ENCODE results near the gene POLQ. TPM values are rescaled to one million over a fixed set of nuclear protein-coding genes. Genes with fewer than 3 reads are reported as not detected.
A peak's percentile ranks its signal among the peaks of the same experiment; 100 is the strongest.

Gene POLQ
- total RNA-seq, 4 donors from 2014 or later: 0.07 to 0.24 (median 0.18) TPM; not detected in 1

DNA sequence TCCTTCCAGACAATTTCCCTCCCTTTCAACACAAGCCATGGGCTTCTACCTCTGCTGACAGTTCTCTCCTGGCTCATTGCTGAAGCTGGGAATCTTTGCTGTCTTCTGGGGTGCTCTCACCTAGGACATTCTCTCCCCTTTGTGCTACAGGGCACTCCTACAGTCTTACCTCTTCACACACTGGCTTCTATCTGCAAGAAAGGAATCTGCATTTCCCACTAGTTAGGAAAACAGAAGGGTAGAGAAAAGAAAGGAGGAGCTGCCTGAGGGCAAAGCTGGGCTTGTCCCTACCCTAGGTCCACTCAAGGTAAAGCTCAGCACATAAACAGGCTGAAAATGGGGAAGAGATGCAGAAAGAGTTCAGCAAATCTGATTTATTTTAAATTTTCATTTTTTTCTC is 16.4 kb upstream of the POLQ start:
- H3K27ac ChIP-seq: peak overlapping the region in 2 of 4 donors; percentile 48 to 71
- in situ Hi-C loops (cut with MboI; ENCODE audit: low sequenced_read_pairs in 4 of 4): no loop called here
- TF ChIP-seq, protein P1, sequence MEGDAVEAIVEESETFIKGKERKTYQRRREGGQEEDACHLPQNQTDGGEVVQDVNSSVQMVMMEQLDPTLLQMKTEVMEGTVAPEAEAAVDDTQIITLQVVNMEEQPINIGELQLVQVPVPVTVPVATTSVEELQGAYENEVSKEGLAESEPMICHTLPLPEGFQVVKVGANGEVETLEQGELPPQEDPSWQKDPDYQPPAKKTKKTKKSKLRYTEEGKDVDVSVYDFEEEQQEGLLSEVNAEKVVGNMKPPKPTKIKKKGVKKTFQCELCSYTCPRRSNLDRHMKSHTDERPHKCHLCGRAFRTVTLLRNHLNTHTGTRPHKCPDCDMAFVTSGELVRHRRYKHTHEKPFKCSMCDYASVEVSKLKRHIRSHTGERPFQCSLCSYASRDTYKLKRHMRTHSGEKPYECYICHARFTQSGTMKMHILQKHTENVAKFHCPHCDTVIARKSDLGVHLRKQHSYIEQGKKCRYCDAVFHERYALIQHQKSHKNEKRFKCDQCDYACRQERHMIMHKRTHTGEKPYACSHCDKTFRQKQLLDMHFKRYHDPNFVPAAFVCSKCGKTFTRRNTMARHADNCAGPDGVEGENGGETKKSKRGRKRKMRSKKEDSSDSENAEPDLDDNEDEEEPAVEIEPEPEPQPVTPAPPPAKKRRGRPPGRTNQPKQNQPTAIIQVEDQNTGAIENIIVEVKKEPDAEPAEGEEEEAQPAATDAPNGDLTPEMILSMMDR (IDR thresholded peaks at IDR 0.05 in 4 of 5, conservative IDR thresholded peaks at IDR 0.05 in 1 of 5): no peak
- no peak for TF ChIP-seq POLR2A (IDR thresholded peaks at IDR 0.05)

DNA sequence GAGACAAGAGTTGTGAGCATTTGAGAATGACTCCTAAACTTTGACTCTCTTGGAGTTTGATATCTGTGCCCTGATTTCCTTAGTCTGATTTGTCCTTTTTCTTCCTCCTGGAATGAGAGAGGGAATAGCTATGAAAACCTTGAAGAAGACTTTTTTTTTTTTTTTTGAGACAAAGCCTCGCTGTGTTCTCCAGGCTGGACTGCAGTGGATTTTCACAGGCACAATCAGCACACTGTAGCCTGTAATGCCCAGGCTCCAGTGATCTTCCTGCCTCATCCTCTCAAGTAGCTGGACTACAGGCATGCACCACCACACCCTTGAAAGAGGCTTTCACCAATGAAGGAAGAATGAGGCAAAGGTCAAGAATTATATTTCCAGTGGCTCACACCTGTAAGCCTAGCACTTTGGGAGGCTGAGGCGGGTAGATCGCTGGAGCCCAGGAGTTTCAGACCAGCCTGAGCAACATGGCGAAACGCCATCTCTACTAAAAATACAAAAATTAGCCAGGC is 11.7 kb upstream of the POLQ start:
- ATAC-seq: no peak
- TF ChIP-seq, protein P1 (IDR thresholded peaks at IDR 0.05 in 4 of 5, conservative IDR thresholded peaks at IDR 0.05 in 1 of 5): no peak
- no peak for TF ChIP-seq POLR2A (IDR thresholded peaks at IDR 0.05)
- no peaks in the 10 kb centered on the region for H3K4me1 ChIP-seq

More for the DNA sequence above, 16.4 kb upstream of the POLQ start:
- Histone ChIP-seq H3K9me3 (no peaks in the 10 kb centered on the region), H3K4me1 (no peaks in the 10 kb centered on the region), H3K27me3 (no peaks in the 10 kb centered on the region), H3K4me3 (no peak overlapping the region), H3K36me3 (no peaks in the 10 kb centered on the region)
- DNase-seq (no peak), ATAC-seq (peak in 1 of 2 donors; percentile 19)
- intact Hi-C loops (cut with DNase I; ENCODE audit: low total_unique reads): no loop called here

DNA sequence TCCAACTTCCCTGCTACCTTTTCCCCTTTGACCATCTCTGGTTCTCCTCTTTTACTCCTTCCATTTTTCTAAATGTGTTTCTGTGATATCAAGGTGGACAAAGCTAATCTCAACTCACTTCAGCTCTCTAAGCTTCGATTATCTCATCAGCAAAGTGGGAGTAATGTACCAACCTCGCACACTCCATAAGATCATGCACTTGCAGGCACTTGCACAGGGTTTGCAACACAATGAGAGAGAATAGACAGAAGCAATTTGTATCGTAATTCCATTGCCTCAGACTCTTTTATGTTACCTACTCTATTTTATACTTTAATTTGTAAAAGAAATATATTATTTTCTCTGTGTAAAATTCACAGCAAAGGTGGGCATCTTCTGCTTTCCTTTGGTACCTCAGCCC is 7.0 kb upstream of the POLQ start:
- Histone ChIP-seq H3K9me3 (no peaks in the 10 kb centered on the region), H3K27me3 (no peaks in the 10 kb centered on the region), H3K4me1 (no peaks in the 10 kb centered on the region), H3K36me3 (no peaks in the 10 kb centered on the region), H3K4me3 (no peak overlapping the region), H3K27ac (no peak overlapping the region)
- DNase-seq (no peak), ATAC-seq (no peak)
- intact Hi-C loops (cut with DNase I; ENCODE audit: low total_unique reads) (no loop called here), in situ Hi-C loops (cut with MboI; ENCODE audit: low sequenced_read_pairs in 4 of 4) (no loop called here)
- TF ChIP-seq, protein P1 (IDR thresholded peaks at IDR 0.05 in 4 of 5, conservative IDR thresholded peaks at IDR 0.05 in 1 of 5): no peak
- TF ChIP-seq POLR2A (IDR thresholded peaks at IDR 0.05): no peak

More for the DNA sequence above, 11.7 kb upstream of the POLQ start:
- H3K27me3 ChIP-seq: no peaks in the 10 kb centered on the region
- H3K27ac ChIP-seq: no peak overlapping the region
- in situ Hi-C loops (cut with MboI; ENCODE audit: low sequenced_read_pairs in 4 of 4) (no loop called here), intact Hi-C loops (cut with DNase I; ENCODE audit: low total_unique reads) (no loop called here)
- H3K4me3 ChIP-seq: no peak overlapping the region
- H3K36me3 ChIP-seq: no peaks in the 10 kb centered on the region
- no peaks in the 10 kb centered on the region for H3K9me3 ChIP-seq
- DNase-seq: no peak

DNA sequence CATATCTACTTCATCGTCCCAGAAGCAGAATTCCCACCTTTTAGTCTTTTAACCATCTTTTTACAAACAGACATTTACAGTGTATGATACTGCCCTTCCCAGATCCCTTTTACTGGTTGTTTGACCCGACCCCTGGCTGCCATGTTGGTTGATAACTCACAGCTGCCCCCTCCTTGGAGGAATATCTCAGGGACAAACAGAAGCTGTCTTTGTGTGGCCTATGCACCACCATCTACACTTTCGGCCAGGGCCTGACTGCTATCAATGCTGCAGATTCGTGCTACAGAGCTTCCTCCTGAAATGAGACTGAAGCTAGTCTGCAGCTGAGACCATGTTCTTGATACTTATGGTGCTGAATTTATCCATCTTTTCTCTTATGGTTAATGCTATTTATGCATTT is 6.6 kb upstream of the POLQ start:
- H3K27me3 ChIP-seq: no peaks in the 10 kb centered on the region
- TF ChIP-seq POLR2A (IDR thresholded peaks at IDR 0.05): no peak
- TF ChIP-seq, protein P1 (IDR thresholded peaks at IDR 0.05 in 4 of 5, conservative IDR thresholded peaks at IDR 0.05 in 1 of 5): no peak
- peak overlapping the region in 1 of 4 donors; percentile 31 for H3K4me3 ChIP-seq
- intact Hi-C loops (cut with DNase I; ENCODE audit: low total_unique reads): no loop called here
- H3K9me3 ChIP-seq: no peaks in the 10 kb centered on the region
- DNase-seq (no peak), ATAC-seq (no peak)
- no peaks in the 10 kb centered on the region for H3K36me3 ChIP-seq
- in situ Hi-C loops (cut with MboI; ENCODE audit: low sequenced_read_pairs in 4 of 4): no loop called here
- no peaks in the 10 kb centered on the region for H3K4me1 ChIP-seq
- H3K27ac ChIP-seq: peak overlapping the region in 1 of 4 donors; percentile 8

Measured in gastrocnemius medialis (tissue), 4 donors.